B cell (primary cell): ENCODE data around the gene PGLYRP1. TPM values are rescaled to one million over a fixed set of nuclear protein-coding genes. Genes with fewer than 3 reads are reported as not detected.

Source experiments
- ATAC-seq: fragments of 200-7000 bp; cut with Tn5 transposase; one replicate; pipeline ENCODE4 v1.10.0; 2021; ENCODE audit warnings: low read depth, mild to moderate bottlenecking, moderate number of reproducible peaks, moderate library complexity
- CTCF ChIA-PET: fragments of 350-600 bp; sonication (Branson Sonifier 250); formaldehyde crosslinking; loops from one replicate; lab custom pipeline; 2021; ENCODE audit warnings: antibody characterized with exemption, inconsistent platforms; lab: Charles Lee
- POLR2A ChIA-PET: fragments of 350-600 bp; sonication (Branson Sonifier 250); formaldehyde crosslinking; loops from one replicate; lab custom pipeline; 2021; ENCODE audit warnings: antibody characterized with exemption; lab: Charles Lee
- DNase-seq: peaks from one replicate; pipeline ENCODE4 v3.0.0; 2013
- H2AFZ ChIP-seq: 2 replicates; pipeline ENCODE4 v1.6.1; 2012; ENCODE audit warnings: mild to moderate bottlenecking, low read depth, low read length; ENCODE audit not compliant: insufficient read depth, poor library complexity, severe bottlenecking
- H3K27ac ChIP-seq, 2 donors: 1 replicate in 1 of 2; 2 replicates in 1 of 2; pipeline ENCODE4 v1.5.1; 2012 to 2013; ENCODE audit warnings: low read length in 2 of 2, mild to moderate bottlenecking in 2 of 2, moderate library complexity in 1 of 2
- H3K27me3 ChIP-seq, 4 experiments: fragments of 200-600 bp in 1 of 4; sonication (generic) in 1 of 4; replicated peaks in 1 of 4; 1 replicate in 2 of 4; 2 replicates in 2 of 4; pipeline versions ENCODE4 v1.6.1 to v1.7.0; 2013 to 2016; ENCODE audit warnings: low read length in 3 of 4, mild to moderate bottlenecking in 2 of 4, mixed read lengths in 1 of 4, moderate library complexity in 1 of 4; ENCODE audit not compliant: insufficient read depth in 4 of 4, control insufficient read depth in 3 of 4; ENCODE audit errors: control extremely low read depth in 1 of 4
- H3K36me3 ChIP-seq, 2 experiments: replicated peaks in 1 of 2; 1 replicate in 1 of 2; 2 replicates in 1 of 2; pipeline versions ENCODE4 v1.6.1 to v1.7.1; 2013; ENCODE audit warnings: low read length in 1 of 2; ENCODE audit not compliant: insufficient read depth in 2 of 2, control insufficient read depth in 1 of 2; ENCODE audit errors: control extremely low read depth in 1 of 2, extremely low read depth in 1 of 2
- H3K4me1 ChIP-seq, 2 donors: fragments of 200-600 bp in 1 of 2; sonication (generic) in 1 of 2; 1 replicate in 1 of 2; 2 replicates in 1 of 2; pipeline versions ENCODE4 v1.5.1 to v1.6.1; 2013 to 2017; ENCODE audit warnings: low read length in 2 of 2; ENCODE audit not compliant: control insufficient read depth in 2 of 2, insufficient read depth in 2 of 2
- H3K4me2 ChIP-seq: replicated peaks from 2 replicates; pipeline ENCODE3; 2012; ENCODE audit warnings: mild to moderate bottlenecking, low read depth, low read length; ENCODE audit not compliant: poor library complexity, severe bottlenecking
- H3K4me3 ChIP-seq, 5 experiments: fragments of 200-600 bp in 1 of 5; sonication (generic) in 1 of 5; 1 replicate in 3 of 5; 2 replicates in 2 of 5; pipeline versions ENCODE4 v1.5.1 to v1.7.0; 2011 to 2016; ENCODE audit warnings: low read length in 4 of 5, mild to moderate bottlenecking in 4 of 5, low read depth in 2 of 5, control low read depth in 1 of 5, moderate library complexity in 1 of 5; ENCODE audit not compliant: insufficient read depth in 1 of 5; ENCODE audit errors: control extremely low read depth in 1 of 5, extremely low read depth in 1 of 5
- H3K79me2 ChIP-seq: fragments of 200-600 bp; sonication (generic); one replicate; pipeline ENCODE4 v1.6.0; 2016; ENCODE audit warnings: low read length; ENCODE audit not compliant: control insufficient read depth, insufficient read depth
- H3K9ac ChIP-seq: fragments of 200-600 bp; sonication (generic); 2 replicates; pipeline ENCODE4 v1.6.1; 2017; ENCODE audit warnings: mild to moderate bottlenecking, low read length, moderate library complexity
- H3K9me3 ChIP-seq, 3 donors: one replicate each; pipeline versions ENCODE4 v1.6.1 to v1.7.1; 2013; ENCODE audit warnings: low read length in 2 of 3; ENCODE audit not compliant: control insufficient read depth in 2 of 3, insufficient read depth in 1 of 3; ENCODE audit errors: control extremely low read depth in 1 of 3
- H4K20me1 ChIP-seq: 2 replicates; pipeline ENCODE4 v1.6.0; 2012; ENCODE audit warnings: mild to moderate bottlenecking, low read length; ENCODE audit not compliant: insufficient read depth, control insufficient read depth, poor library complexity, severe bottlenecking
- H3K27ac Mint-ChIP-seq: one replicate; pipeline ENCODE4 v1.8.0; 2021; ENCODE audit warnings: mixed read lengths
- H3K27me3 Mint-ChIP-seq: one replicate; pipeline ENCODE4 v1.8.0; 2021; ENCODE audit warnings: mixed read lengths
- H3K4me1 Mint-ChIP-seq: one replicate; pipeline ENCODE4 v1.8.0; 2021; ENCODE audit warnings: mixed read lengths
- H3K4me3 Mint-ChIP-seq: one replicate; pipeline ENCODE4 v1.8.0; 2021; ENCODE audit warnings: mixed read lengths
- H3K9me3 Mint-ChIP-seq: one replicate; pipeline ENCODE4 v1.8.0; 2022; ENCODE audit warnings: mixed read lengths; ENCODE audit not compliant: insufficient read depth
- EZH2 ChIP-seq: IDR thresholded peaks from 2 replicates; pipeline ENCODE4 v1.6.1; 2012; ENCODE audit warnings: borderline replicate concordance, low read depth, mild to moderate bottlenecking, moderate library complexity, low read length; ENCODE audit not compliant: insufficient read depth, poor library complexity, severe bottlenecking
- WGBS: methylation state at CpG from one replicate; pipeline ENCODE4 v1.1.5; 2013; ENCODE audit warnings: missing lambda C conversion rate; ENCODE audit not compliant: insufficient coverage; 5-methylcytosine and 5-hydroxymethylcytosine counted together
- intact Hi-C: fragments of 100-400 bp; cut with micrococcal nuclease; formaldehyde crosslinking; loops from one replicate; pipeline ENCODE4 v1.10.0; 2022
- polyA plus RNA-seq: library from polyadenylated mRNA; depleted of rRNA; stranded (reverse); fragments of >200 nt; gene quantifications from 2 replicates; pipeline ENCODE4 v1.2.3, GENCODE V29; 2012
- total RNA-seq, 2 donors: library from RNA; stranded (reverse); fragments of 120-200 nt in 1 of 2; gene quantifications; 1 replicate in 1 of 2; 2 replicates in 1 of 2; pipeline versions ENCODE4 v1.2.3 to v1.2.4, GENCODE V29; 2013 to 2022
- TF ChIP-seq, protein P1 (sequence below): fragments of 200-600 bp; IDR thresholded peaks from one replicate; pipeline ENCODE4 v1.8.0; 2022; ENCODE audit warnings: antibody characterized with exemption, mild to moderate bottlenecking

PGLYRP1 gene
- total and polyA plus RNA-seq, 2 donors (not counting 1 experiment from before 2014, with no cell fraction given), result not detected

DNA sequence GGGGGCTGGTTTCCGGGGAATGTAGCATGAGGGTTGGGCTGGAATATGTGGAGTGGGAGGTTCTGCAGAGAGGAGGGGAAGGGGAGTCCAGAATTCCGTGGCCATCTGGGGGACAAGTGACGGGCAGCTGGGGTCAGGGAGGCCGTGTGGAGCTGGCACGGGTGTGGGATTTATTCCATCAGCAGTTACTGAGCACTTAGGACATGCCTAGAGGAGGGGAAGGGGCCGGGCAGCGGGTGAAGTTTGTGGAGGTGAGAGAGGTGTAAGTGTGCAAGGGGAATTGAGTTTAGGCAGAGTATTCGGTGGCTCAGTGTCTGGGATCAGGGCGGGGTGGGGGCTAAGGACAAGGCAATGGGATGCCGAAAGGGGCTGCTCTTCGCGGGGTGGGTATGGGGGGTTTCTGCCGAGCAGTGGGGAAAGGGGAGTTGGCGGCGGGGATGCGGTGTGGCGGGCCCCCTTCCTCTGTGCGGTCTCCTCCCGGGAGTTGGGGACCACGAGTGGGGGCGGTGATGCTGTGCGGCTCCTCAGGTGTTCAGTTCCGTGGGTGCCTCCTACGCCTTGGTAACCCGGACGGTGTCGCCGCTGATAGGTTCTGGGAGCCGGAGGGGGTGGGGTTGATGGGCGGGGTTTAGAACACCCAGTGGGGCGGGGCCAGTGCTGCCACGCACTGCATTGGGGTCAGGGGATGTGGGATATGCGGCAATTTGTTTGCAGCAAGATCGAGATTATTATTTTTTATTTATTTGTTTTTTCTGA is 22.2 kb downstream of the PGLYRP1 start:
- POLR2A ChIA-PET, result no interaction called here
- DNase-seq, result peak; percentile 76
- peak overlapping the region; percentile 41 for H2AFZ ChIP-seq

More for the DNA sequence above, 22.2 kb downstream of the PGLYRP1 start:
- Histone ChIP-seq H3K27ac (no peak overlapping the region), H3K4me1 (peaks cover 21 to 23% of the 10 kb centered on the region in 2 donors), H3K36me3 (no peaks in the 10 kb centered on the region), H3K79me2 (peaks cover 52% of the 10 kb centered on the region), H3K4me3 (peak overlapping the region in 1 of 5 experiments; percentile 8), H3K4me2 (peak overlapping the region; percentile 69), H4K20me1 (peaks cover 34% of the 10 kb centered on the region), H3K9me3 (peaks cover 0 to 6% (median 0%) of the 10 kb centered on the region in 3 donors), H3K27me3 (peaks cover 0 to 16% (median 7%) of the 10 kb centered on the region in 4 experiments), H3K9ac (no peak overlapping the region)
- CTCF ChIA-PET, result interaction anchor here (1.4 to 1.6 kb wide), 2 partner anchors 10 to 28 kb away, joined by 3 to 5 read pairs; no protein-coding TSS in a partner anchor
- no peaks in the 10 kb centered on the region for H3K9me3 Mint-ChIP-seq
- peak; percentile 97 for ATAC-seq
- WGBS, result 3% methylated on average over 30 of the region's 34 CpGs
- peaks cover 34% of the 10 kb centered on the region for H3K4me1 Mint-ChIP-seq
- H3K27me3 Mint-ChIP-seq, result peaks cover 20% of the 10 kb centered on the region
- H3K27ac Mint-ChIP-seq, result no peak overlapping the region
- H3K4me3 Mint-ChIP-seq, result peak overlapping the region; percentile 81
- intact Hi-C loops, result no loop called here
- no peak for TF ChIP-seq EZH2
- TF ChIP-seq, protein P1, sequence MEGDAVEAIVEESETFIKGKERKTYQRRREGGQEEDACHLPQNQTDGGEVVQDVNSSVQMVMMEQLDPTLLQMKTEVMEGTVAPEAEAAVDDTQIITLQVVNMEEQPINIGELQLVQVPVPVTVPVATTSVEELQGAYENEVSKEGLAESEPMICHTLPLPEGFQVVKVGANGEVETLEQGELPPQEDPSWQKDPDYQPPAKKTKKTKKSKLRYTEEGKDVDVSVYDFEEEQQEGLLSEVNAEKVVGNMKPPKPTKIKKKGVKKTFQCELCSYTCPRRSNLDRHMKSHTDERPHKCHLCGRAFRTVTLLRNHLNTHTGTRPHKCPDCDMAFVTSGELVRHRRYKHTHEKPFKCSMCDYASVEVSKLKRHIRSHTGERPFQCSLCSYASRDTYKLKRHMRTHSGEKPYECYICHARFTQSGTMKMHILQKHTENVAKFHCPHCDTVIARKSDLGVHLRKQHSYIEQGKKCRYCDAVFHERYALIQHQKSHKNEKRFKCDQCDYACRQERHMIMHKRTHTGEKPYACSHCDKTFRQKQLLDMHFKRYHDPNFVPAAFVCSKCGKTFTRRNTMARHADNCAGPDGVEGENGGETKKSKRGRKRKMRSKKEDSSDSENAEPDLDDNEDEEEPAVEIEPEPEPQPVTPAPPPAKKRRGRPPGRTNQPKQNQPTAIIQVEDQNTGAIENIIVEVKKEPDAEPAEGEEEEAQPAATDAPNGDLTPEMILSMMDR, result no peak
